Measurements from ENCODE around the gene IQGAP3. TPM values are rescaled to one million over a fixed set of nuclear protein-coding genes. Genes with fewer than 3 reads are reported as not detected.

The IQGAP3 gene
- total RNA-seq, 4 donors from 2014 or later: 0.06 to 1.1 (median 0.50) TPM; not detected in 1

DNA sequence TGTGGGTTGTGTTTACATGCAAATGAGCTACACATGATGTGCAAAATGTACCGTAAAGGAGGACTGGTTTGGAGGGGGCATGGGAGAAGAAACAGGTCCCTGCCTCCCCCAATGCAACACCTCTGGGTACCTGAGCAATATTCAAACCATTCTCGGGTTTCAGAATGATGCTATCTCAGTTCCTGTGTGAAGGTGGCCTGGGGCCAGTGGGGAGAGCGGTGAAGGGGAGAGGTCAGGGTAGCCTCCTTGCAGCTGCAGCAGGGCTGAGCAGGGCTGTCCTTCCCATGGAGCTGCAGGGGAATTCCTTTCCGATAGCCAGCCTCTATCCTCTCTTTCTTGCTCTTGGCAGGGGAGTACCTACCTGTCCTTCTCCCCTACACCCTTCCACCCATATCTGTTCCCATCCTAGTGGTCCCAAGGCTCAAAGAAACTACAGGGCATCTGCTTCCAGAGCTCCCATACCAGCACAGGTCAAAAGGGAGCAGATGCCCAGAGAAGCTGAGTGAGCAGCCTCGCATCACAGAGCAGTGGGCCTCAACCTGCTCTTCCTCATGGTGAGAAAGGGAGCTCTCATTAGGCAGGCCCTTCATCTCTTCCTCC lies 83.7 kb downstream of the IQGAP3 start:
- Histone ChIP-seq H3K36me3 (peaks cover 0 to 19% (median 3%) of the 10 kb centered on the region in 4 donors), H3K4me1 (peaks cover 95 to 100% (median 100%) of the 10 kb centered on the region in 4 donors), H3K27me3 (no peaks in the 10 kb centered on the region), H3K27ac (replicated peaks in 1 of 4) (peak overlapping the region; percentile 98 to 100 (median 99)), H3K9me3 (no peaks in the 10 kb centered on the region), H3K4me3 (peak overlapping the region; percentile 30 to 42 (median 40))
- DNase-seq (ENCODE audit: extremely low spot score): no peak
- no peak for TF ChIP-seq POLR2AphosphoS5 (IDR thresholded peaks at IDR 0.05)
- TF ChIP-seq POLR2A (IDR thresholded peaks at IDR 0.05; ENCODE audit: low read depth): no peak
- no peak for TF ChIP-seq EP300 (IDR thresholded peaks at IDR 0.05)
- TF ChIP-seq, protein P1, sequence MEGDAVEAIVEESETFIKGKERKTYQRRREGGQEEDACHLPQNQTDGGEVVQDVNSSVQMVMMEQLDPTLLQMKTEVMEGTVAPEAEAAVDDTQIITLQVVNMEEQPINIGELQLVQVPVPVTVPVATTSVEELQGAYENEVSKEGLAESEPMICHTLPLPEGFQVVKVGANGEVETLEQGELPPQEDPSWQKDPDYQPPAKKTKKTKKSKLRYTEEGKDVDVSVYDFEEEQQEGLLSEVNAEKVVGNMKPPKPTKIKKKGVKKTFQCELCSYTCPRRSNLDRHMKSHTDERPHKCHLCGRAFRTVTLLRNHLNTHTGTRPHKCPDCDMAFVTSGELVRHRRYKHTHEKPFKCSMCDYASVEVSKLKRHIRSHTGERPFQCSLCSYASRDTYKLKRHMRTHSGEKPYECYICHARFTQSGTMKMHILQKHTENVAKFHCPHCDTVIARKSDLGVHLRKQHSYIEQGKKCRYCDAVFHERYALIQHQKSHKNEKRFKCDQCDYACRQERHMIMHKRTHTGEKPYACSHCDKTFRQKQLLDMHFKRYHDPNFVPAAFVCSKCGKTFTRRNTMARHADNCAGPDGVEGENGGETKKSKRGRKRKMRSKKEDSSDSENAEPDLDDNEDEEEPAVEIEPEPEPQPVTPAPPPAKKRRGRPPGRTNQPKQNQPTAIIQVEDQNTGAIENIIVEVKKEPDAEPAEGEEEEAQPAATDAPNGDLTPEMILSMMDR (IDR thresholded peaks at IDR 0.05): no peak
- WGBS: 49% methylated on average over 5 of the region's 5 CpGs
- intact Hi-C loops (cut with DNase I): loop anchor here (10.0 kb wide), 1 partner anchor 106 kb away; the partner anchor contains the start of gene NAXE

DNA sequence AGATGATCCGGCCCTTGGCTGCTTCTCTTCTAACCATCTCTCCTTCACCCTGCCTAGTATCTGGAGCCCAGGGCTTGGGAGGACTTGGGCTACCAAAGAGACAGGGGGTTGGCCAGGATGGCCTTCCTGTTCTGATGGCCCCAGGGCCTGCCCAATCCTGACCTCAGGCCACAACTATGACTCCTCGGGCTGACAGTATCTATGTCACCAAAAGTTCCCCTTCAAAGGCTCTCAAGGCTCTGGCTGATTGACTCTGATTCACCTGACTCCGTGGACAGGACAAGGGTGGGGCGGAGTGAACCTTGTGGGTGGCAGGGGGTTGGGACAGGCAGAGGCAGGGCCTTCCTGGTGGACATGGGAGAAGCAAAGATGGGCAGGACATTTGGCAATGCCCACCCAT lies 84.5 kb downstream of the IQGAP3 start:
- intact Hi-C loops (cut with DNase I): loop anchor here (10.0 kb wide), 1 partner anchor 107 kb away; the partner anchor contains the start of gene NAXE
- H3K9me3 ChIP-seq: no peaks in the 10 kb centered on the region
- no peak overlapping the region for H3K4me3 ChIP-seq
- peak overlapping the region; percentile 98 to 100 (median 99) for H3K27ac ChIP-seq (replicated peaks in 1 of 4)
- TF ChIP-seq, protein P1 (IDR thresholded peaks at IDR 0.05): no peak
- TF ChIP-seq POLR2A (IDR thresholded peaks at IDR 0.05; ENCODE audit: low read depth) (no peak), POLR2AphosphoS5 (IDR thresholded peaks at IDR 0.05) (no peak), EP300 (IDR thresholded peaks at IDR 0.05) (no peak)
- no peaks in the 10 kb centered on the region for H3K27me3 ChIP-seq
- peaks cover 94 to 100% (median 100%) of the 10 kb centered on the region in 4 donors for H3K4me1 ChIP-seq
- WGBS: 57% methylated on average over 4 of the region's 4 CpGs
- peaks cover 2 to 25% (median 10%) of the 10 kb centered on the region in 4 donors for H3K36me3 ChIP-seq
- DNase-seq (ENCODE audit: extremely low spot score): no peak

DNA sequence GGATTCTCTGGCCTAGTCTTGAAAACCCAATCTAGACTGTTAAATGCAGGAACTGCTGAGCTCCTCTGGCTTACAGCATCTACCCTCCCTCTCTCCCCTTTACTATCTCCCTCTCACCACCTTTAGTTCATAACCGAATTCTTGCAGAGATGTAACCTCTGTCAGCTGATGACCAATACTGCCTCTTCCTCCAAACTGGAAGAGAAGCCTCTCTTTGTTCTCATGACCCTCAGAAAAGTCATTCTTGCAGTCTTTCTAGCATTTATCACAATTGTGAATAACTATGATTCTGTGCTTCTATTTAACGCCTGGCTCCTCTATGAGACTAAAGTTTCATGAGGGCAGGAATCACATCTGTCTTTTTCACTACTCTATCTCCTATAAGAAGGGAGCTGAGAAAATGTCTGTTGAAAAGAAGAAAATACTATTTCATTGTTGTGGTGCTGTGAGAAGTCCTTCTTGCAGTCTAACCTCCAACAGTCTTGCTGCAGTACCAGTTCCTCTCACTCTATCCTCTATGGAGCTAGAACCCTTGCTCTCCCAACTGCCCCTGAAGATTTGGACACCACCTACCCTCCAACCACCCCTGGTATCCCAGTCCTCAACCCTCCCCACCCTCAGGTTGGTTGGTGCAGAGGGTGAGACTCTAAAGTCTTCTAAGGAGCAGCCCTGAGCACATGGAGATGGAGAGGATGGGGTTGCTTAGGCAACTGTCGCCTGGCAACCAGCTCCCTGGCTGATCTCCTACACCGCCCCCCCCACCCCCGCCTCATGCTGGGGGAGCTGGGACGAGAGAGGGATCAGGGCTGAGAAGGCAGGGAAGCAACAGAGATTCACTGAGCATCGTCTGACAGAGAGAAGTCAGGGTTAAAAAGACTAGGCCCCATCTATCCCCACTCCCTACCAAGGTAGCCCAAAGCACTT lies 85.7 kb downstream of the IQGAP3 start:
- Histone ChIP-seq H3K27me3 (no peaks in the 10 kb centered on the region), H3K4me3 (no peak overlapping the region), H3K4me1 (peaks cover 89 to 100% (median 100%) of the 10 kb centered on the region in 4 donors), H3K27ac (replicated peaks in 1 of 4) (peak overlapping the region in 3 of 4 donors; percentile 99 to 100 (median 99)), H3K9me3 (no peaks in the 10 kb centered on the region), H3K36me3 (peaks cover 14 to 37% (median 22%) of the 10 kb centered on the region in 4 donors)
- DNase-seq (ENCODE audit: extremely low spot score): no peak
- 72% methylated on average over 5 of the region's 7 CpGs for WGBS
- TF ChIP-seq POLR2A (IDR thresholded peaks at IDR 0.05; ENCODE audit: low read depth) (no peak), POLR2AphosphoS5 (IDR thresholded peaks at IDR 0.05) (no peak), EP300 (IDR thresholded peaks at IDR 0.05) (no peak)
- TF ChIP-seq, protein P1 (IDR thresholded peaks at IDR 0.05): no peak
- intact Hi-C loops (cut with DNase I): loop anchor here (10.0 kb wide), 1 partner anchor 108 kb away; the partner anchor contains the start of gene NAXE

DNA sequence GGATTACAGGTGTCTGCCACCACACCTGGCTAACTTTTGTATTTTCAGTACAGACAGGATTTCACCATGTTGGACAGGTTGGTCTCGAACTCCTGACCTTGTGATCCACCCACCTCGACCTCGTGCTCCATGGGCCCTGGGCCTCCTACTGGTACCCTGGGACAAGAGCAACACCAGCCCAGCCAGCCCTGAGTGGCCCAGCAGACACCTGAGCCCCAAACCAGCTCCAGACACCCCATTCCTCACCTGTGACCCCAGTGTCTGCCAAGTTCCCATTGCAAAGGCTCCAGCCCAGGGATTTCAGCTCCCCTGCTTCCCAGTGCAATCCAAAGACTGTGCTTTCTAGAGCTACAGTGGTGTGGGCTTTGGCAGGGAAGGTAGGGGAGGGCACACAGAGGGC lies 86.4 kb downstream of the IQGAP3 start:
- 94% methylated on average over 3 of the region's 3 CpGs for WGBS
- peaks cover 19 to 42% (median 29%) of the 10 kb centered on the region in 4 donors for H3K36me3 ChIP-seq
- no peaks in the 10 kb centered on the region for H3K9me3 ChIP-seq
- H3K27ac ChIP-seq (replicated peaks in 1 of 4): peak overlapping the region in 3 of 4 donors; percentile 26 to 99 (median 31)
- no peak for DNase-seq (ENCODE audit: extremely low spot score)
- no peaks in the 10 kb centered on the region for H3K27me3 ChIP-seq
- H3K4me3 ChIP-seq: no peak overlapping the region
- intact Hi-C loops (cut with DNase I): loop anchor here (10.0 kb wide), 1 partner anchor 109 kb away; the partner anchor contains the start of gene NAXE
- peaks cover 89 to 100% (median 100%) of the 10 kb centered on the region in 4 donors for H3K4me1 ChIP-seq
- TF ChIP-seq POLR2A (IDR thresholded peaks at IDR 0.05; ENCODE audit: low read depth): no peak
- TF ChIP-seq, protein P1 (IDR thresholded peaks at IDR 0.05): no peak
- TF ChIP-seq EP300 (IDR thresholded peaks at IDR 0.05): no peak
- no peak for TF ChIP-seq POLR2AphosphoS5 (IDR thresholded peaks at IDR 0.05)

Data from esophagus muscularis mucosa (tissue), 4 donors.